Activated CD8-positive, alpha-beta memory T cell treated with anti-CD3 and anti-CD28 coated beads, Interleukin-2, amount 50 U/mL, for 4 hours (primary cell): ENCODE data around the gene CA10.

ENCODE experiments used
- DNase-seq: peaks from one replicate; pipeline ENCODE4 v3.0.0-alpha.2; 2020

The CA10 gene

DNA sequence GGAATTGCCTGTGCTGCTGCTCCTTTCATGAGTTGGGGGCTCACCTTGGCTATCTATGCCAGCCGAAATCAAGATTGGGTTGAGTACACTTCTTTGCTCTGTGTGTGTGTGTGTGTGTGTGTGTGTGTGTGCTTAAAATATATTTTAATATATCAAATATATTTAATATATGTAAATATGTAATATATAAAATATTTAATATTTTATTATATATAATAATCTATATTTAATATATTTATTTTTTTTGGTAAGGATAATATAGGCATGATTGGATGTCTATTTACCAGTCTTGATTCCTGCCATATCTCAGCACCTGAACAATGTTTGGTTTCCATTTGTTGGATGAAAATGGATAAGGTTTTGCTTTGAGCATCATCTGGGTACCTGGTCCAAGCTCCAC is 399.3 kb downstream of the CA10 start:
- DNase-seq = no peak

DNA sequence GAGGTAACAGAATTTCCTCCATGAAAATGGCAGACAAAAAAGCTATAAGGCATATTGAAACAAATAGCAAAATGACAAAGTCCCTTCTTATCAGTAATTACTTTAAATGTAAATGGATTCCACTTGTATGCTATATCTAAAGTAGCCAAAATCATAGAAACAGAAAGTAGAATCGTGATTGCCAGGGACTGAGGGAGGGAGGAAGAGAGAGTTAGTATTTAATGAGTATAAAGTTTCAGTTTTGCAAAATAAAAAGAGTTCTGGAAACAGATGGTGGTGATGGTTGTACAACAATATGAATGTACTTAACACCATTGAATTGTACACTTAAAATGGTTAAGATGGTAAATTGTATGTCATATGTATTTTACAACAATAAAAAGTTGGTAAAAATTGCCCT is 407.4 kb downstream of the CA10 start:
- DNase-seq = no peak

DNA sequence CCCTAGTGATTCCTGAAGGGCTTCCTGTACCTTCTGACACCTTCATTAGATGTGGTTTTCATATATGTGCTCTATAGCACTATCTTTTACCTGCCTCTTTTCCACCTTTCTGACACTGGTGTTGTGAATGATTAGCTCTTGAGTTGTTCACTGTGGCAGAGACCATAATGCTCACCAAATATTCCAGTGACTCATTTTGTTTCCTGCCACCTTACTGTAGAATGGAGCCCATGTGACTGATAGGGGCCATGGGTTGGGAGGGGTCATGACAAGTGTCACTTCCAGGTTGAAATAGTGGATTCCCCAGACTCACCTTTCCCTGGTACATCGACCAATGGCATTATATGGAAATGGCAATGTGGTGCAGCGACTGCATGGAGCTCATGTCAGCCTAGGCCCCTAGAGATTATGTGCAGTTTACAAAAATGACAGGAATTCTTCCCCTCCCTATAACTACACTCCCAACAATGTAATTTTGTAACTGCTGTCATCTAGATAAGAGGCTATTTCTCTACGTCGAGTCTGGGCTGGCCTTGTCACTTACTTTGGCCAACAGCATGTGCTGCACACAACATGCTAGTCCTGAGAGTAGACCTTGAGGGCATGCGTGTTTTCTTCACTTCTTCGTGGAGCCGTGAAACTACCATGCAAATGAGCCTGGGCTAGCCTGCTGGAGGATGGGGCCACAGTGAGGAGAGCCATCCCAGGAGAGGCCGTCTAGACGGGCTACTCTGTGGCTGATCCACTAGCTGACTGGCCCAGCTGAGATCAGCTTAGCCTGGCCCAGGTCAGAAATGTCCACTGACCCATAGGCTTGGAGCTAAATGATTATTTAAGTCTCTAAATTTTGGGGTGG is 409.5 kb downstream of the CA10 start:
- DNase-seq = no peak

DNA sequence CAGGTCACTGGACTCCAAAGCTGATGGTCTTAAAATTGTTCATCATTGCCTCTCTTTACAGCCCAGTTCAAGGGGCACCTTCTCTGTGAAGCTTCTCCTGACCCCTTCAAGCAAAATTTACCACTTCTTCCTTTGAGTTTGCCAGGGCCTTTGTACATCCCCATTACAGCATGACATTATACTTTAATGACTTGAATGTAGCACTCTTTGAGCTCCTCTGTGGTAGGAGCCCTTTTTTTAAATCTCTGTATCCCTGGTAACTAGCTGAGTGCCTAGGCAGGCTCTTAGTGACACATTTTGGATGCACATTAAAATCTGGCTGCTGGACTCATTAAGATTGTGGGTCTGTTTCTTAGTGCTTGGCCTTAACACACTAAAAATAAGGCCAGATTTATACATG is 412.1 kb downstream of the CA10 start:
- no peak for DNase-seq

DNA sequence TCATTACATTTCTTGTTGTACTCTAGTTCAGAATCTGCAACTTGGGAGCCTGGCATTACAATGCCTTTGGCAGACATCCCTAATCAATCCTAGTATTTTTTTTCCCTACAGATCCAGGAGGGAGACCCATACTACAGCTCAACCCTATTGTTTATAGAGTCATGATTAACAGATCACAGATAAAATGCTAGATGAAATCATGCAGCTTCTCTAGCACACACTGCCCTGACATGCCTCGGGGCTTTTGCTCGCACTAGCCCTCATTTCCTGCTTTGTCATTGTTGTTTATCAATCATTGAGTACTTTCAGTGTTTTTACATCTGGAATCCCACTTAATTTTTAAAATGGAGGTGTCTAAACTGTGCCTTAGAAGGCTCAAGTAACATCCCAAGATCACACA is 412.5 kb downstream of the CA10 start:
- no peak for DNase-seq

DNA sequence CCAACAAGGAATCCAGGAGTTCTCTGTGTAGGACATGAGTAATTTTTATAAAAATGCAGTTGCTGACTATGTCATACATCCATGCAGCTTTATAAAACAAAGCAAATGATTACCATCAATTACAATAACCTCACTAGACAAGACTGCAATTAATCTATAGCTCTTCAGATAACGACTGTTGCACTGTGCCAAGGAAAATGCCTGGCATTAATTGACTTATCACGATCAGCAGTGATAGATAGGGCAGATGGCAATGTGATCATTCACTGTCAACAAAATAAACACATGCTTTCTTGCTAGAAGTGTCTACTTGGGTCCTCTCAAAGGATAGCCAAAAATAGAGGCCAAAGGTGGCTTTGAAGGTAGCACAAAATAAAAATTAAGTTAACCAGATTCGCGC is 415.0 kb downstream of the CA10 start:
- no peak for DNase-seq

DNA sequence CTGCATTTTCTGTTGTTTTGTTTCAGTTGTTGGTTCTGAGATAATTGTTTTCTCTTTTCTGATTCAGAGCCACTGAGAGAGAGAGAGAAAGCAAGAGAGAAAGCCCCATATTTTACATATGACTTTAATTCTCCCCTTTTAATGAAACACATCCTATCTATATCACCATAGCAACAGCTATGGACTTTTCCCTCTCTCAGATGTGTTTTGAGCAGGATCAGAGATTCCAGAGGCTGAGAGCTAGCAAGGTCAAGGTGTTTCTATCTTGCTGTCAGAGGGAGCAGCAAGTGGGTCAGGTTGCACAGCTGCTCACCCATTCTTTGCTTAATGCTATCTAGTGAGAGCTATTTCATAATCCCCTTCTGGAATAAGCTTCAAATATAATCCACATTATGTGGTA is 415.9 kb downstream of the CA10 start:
- no peak for DNase-seq

DNA sequence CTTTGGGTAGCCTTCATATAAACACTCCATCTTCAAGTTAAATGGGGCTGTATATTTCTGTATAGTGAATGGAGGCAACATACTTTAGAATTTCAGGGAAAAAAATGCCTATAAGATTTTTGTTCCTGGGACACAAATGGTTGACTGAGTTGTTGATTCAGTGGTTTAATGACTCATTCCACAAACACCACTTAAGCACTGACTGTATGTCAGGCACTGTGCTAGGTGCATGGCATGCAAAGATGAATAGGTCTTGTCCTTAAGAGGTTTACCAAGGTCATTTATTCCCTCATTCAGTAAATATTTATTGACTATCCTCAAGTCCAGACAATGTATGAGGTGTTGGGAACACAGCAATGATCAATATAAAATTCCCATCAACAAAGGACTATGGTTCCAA is 417.1 kb downstream of the CA10 start:
- DNase-seq = no peak

DNA sequence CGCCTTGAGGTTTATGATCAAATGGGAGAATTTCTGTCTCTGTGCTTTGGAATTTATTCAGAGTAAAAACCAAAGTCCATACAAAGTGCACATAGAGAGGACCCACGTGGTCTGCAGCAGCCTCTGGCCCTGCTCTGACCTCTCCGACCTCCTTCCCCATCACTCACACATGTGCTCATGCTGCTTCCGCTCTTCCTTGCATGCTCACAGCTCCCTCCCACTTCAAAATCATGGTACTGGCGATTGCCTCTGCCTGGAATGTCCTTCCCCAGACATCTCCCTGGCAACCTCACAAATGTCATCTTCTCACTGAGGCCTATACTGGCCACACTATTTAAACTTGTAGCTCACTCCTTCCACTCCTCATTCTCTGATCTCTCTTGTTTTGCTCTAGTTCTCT is 418.0 kb downstream of the CA10 start:
- no peak for DNase-seq

DNA sequence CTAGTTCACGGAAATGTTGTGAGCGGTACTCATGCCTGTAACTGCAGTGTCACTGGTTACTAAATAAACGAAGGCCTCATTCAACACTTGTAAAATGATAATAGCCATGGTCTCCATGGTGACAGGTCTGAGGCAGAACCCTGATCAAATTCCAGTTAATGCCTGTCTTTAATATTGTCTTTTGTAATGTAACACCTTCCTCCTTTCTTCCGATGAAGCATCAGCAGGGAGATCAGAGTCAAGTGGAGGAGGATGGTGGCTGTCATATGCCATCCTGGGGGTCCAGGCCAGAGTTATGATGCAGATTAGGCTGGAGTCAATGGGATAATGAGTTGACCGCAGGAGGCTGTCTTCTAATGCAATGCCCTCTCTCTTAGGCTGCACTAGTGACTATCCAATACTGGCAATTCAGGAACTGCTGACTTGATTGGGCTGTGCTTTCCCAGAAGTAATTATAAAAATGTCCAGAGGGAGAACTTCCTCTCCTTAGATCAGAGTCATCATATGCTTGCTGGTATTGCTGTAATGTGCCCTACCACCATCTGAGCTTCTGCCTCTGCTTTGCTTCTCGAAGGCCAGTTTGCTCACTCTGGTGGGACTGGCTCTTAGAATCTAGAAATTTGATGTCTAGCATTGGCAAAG is 419.1 kb downstream of the CA10 start:
- DNase-seq = no peak

DNA sequence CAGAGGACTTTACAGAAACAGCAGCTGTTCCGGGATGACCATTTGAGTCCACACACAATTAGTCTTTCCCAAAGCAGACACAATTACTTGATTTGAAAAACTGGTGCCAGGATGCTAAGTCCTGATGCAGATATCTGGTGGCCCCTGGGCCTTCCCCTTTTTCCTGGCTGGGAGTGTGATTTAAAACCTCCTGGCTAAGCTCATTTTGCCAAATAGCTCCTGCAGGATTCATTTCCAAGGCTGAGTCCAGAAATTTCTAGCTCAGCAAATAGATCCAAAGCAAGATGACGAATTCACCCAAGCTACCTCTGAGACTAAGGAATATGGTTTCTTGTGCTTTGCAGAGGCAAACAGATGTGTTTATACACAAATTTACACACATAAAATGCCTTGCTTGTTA is 422.2 kb downstream of the CA10 start:
- DNase-seq = no peak

DNA sequence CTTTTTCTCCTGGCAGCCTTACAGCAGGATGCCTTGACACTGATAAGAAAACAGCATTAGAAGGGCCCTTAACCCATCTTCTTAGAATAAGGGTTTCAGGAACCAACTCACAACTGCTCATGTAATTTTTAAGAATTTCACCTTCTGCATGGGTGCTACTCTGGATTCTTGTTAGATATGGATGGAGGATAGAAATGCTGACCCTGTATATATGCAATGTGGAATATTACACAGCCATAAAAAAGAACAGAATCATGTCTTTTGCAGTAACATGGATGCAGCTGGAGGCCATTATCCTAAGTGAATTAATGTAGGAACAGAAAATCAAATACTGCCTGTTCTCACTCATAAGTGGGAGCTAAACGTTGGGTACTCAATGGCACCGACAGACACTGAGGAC is 423.5 kb downstream of the CA10 start:
- DNase-seq = no peak

DNA sequence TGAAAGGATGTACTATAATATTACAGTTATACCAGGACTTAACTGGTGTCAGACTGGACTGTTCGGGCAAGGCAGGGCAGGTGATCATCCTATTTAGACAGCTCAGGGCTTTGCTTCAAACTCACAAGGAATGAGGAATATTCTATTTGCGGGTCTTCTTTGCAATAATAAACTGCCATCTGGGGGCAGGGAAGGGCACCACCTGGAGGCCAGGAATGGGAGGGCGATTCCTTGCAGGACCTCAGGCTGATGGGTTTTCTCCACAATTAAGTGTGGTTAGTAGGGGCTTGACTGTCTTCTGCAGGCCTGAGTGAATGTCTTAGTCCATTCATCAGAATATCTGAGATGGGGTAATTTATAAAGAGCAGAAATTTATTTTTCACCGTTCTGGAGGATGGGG is 424.1 kb downstream of the CA10 start:
- DNase-seq = no peak

DNA sequence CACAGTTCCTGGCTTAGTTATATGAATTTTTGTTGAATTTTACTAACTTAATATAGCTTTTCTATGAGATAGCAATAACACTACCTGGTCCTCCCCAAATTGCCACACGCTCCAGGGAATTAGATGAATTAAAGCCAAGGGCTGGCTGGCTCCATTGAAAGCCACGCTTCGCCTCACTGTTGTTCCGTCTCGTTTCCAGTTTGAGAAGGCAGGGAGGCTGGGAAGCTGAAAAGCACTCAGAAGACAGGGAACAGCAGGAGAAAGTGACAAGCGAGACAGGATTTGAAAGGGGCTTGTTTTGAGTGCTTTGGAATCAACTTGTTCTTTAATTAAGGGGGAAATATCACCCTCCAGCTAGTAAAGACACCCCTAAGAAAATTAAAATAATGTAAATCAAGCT is 425.3 kb downstream of the CA10 start:
- no peak for DNase-seq

DNA sequence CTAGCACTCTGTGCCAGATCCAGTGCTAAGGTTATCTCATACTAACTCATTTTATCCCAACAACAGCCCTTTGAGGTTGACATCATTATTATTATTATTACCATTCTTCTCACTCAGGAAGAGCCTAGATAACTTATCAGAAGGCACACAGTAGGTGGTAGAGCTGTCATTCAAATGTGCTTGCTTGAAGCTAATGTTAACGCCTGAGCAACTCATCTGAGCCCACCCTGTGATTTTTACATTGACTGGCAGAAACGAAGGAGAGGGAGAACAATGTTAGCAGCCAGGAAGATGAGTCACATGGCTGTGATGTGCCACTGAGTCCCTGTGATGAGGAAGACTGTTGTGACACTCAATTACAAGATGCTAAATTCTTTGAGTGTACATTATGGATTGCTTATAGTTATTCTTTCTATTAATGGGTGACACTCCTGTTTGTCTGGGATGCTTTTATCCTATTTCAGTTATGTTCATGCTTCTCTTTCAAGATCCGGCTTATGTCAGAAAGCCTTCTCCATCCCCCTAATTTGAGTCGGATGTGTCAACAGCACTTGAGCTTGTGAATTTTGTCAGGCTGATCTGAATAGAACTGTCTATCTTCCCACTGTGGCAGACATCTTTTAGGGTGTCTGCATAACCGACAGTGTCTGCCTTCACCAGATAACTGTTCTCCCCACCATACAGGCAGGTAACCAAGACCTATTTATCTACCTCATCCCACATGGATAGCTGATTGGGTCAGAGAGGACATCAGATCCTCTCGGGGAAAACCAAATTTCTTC is 426.4 kb downstream of the CA10 start:
- no peak for DNase-seq

DNA sequence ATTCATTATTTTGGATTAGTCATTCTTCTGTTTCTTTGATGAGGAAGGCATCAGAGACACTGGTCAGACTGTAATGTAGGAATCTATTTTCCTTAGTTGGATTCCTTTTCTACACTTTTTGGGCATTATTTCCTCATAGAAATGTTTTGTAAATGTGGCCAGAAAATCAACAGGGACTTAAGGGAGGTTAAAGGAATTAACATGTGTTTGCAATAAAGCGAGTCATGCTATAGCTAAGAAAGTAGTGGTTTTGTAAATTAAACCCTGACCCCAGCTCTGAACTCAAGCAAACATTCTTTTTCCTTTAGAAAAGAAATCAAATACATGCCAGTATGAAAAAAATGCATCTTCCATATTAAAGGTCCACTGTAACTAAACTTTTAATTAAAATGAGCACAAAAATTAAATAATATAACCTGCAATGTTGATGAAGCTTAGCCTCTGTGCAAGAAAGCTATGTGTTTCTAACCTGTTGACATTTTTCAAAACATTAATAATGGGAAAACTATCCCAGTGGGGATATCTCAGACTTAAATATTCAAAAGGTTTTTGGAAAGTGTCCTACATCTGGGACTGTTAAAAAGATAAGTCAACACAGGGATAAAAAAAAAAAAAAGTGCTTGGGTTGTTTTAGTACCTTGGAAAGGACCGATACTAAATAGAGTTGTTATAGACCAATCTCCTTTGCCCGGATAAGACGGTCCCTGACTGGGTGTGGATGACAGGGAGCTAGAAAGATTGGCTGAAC is 428.0 kb downstream of the CA10 start:
- DNase-seq = no peak

DNA sequence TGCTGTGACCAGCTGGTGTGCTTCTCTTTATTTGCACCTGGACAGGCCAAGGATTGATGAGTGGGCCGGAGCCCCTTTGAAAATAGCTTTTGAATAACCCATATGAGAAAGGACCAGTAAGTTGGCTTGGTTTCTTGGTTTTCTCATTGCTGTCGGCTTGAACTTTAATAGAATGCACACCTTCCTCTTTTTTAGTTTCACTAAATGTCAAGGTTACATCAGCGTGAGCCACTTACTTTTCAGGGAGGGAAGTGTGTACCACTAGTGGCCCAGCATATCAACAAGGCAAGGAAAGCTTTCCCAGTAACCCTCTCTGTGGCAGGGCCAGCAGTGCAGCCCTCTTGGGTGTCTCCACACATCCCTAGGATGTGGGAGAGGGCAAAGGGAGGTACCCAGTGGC is 433.3 kb downstream of the CA10 start:
- no peak for DNase-seq

DNA sequence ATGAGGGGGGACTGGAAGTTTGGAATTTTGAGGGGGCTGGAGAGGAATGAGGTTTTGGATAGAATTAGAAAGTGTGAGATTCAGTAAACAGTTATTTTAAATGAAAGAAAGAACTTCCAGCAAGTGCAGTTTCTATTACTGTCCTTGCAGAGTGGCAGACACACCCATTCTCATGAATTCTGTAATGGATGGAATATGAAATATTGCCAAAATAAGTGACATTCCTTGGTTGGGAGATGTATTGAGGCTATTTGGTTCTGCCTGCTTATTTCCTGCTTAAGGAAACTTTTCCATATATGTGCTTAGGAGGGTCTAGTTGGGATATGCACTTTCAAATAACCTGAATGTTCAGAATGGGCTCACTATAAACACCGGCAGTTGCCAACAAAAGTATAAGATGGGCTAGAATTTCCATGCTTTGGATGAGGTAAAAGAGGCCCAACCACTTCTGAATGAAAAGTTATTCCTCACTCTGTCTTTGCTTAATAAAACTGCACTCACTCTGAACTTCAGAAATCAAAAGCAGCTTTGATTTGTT is 434.4 kb downstream of the CA10 start:
- DNase-seq = no peak

DNA sequence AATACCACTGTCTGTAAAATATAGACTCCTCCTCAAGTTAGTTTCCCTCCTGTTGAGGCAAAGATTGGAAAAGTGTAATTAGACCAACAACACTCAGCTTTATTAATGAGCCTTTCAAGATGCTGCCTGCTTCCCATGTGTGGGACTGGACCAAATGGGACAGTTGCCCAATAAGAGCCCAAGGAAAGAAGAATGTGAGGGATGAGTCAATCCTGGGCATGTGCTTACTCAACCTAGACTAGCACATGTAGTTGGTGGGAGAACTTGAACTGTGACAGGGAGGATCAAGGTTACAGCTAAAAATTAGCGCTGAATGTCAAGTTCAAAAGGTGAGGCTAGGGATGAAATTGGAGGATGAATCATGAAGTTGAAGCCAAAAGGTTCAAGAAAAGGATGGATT is 435.5 kb downstream of the CA10 start:
- no peak for DNase-seq

DNA sequence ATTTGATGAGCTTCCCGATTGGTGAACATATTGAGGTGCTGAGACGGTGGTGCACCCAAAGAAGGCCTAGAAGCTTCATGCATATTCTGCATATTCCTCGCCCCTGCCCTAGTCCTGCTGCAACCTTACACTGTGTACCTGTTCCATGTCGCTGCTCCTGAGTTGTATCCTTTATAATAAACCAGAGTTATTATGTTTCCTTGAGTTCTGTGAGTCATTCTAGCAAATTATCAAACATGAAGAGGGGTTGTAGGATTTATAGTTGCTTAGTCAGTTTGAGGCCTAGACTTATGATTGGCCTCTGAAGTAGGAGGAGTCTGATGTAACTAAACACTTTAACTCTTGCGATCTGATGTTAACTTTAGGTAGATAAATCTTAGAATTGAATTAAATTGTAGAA is 436.8 kb downstream of the CA10 start:
- DNase-seq = no peak

DNA sequence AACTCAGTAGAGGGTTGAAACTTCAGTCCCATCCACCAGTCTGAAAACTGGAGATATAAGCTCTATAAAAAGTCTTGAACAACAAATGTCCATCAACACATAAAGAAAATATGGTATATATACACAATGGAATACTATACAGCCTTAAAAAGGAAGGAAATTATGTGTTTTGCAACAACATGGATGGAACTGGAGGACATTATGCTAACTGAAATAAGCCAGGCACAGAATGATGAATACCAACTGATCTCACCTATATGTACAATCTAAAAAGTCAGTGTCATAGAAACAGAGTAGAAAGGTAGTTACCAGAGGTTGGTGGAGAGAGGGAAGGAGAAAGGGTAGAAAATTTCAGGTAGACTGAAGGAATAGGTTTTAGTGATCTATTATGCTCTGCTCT is 438.1 kb downstream of the CA10 start:
- no peak for DNase-seq

DNA sequence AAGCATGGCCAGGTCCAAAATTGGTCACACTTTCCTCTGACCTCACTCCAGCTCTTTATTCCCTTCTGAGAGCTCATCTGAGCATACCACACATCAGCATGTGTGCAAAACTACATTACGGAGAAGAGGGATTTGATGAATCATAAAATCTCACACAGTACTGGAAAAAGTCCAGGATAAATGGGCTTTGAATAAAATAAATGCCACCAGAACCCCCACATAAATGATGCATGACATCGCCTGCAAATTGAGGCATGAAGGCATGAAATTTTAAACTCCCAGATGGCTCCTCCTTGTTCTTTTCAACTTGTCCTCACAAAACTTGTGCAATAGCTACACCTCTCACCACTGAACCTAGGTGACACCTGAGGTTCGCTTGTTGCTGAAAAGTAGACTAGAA is 439.5 kb downstream of the CA10 start:
- no peak for DNase-seq

DNA sequence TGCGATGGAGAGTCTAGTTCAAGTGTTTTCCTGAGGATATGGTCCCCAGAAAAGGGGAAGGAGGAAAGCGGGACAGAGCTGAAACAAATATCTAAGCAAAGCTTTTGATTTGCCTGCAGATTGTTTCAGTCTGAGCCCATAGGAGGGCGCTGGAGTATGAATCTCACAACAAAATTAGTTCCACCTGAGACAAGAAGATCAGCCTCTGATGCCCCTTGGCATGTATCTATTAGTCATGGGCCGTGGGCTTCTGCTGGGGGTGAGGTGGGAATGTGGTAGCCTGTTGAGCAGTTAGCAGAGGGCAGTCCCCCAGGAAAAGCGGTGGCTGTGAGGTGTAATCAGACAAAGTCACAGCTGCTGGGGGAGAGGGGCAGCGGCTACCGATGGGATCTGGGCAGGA is 446.9 kb downstream of the CA10 start:
- DNase-seq = no peak
